NCI-H146 (cell line): Measurements from ENCODE around the gene RAP1GAP2.
A peak's percentile ranks its signal among the peaks of the same experiment; 100 is the strongest.
"Not testable (repeated sequence)": the region's sequence is repeated elsewhere in the genome, so short reads cannot be mapped to it uniquely, and the experiment has no call there.

Source experiments
- DNase-seq: peaks from one replicate; lab custom pipeline; 2025; lab: John Stamatoyannopoulos, UW

Gene RAP1GAP2

GRCh38 chr17:3025421-3026124, 229.3 kb downstream of the RAP1GAP2 start:
- no peak for DNase-seq

DNA sequence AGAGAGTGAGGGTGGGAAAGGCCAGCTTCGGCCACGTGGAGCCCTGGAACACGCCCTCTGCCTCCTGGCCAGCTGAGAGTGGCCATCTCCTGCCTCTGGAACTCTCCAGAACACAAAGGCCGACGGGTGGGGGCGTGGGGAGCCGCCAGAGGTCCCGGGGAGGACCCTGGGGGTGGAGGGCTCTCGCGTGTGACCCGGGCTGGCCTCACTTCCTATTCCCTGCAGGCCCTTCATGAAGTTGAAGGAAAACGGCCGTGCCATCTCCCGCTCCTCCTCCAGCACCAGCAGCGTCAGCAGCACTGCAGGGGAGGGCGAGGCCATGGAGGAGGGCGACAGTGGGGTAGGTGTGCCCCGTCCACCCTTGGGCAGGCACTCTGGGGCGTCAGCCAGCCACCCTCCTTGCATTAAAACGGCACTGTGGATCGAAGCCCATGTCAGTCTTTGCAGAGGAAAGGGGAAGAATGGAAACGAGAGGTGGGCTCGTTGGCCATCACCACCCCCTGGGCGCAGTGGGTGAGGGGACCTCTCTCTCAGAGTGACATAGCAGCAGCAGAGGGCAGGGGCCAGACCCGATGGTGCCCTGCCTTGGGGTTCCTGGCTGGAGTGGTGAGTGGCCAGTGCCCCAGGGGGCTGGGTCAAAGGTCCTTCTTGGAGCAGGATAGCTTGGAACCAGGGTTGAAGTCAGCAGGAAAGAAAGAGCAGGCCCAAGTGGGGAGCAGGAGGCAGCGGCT, 230.1 kb downstream of the RAP1GAP2 start:
- DNase-seq, result no peak

- no peak for DNase-seq
Observed at GRCh38 chr17:3026856-3027751, 230.9 kb downstream of the RAP1GAP2 start.

DNA sequence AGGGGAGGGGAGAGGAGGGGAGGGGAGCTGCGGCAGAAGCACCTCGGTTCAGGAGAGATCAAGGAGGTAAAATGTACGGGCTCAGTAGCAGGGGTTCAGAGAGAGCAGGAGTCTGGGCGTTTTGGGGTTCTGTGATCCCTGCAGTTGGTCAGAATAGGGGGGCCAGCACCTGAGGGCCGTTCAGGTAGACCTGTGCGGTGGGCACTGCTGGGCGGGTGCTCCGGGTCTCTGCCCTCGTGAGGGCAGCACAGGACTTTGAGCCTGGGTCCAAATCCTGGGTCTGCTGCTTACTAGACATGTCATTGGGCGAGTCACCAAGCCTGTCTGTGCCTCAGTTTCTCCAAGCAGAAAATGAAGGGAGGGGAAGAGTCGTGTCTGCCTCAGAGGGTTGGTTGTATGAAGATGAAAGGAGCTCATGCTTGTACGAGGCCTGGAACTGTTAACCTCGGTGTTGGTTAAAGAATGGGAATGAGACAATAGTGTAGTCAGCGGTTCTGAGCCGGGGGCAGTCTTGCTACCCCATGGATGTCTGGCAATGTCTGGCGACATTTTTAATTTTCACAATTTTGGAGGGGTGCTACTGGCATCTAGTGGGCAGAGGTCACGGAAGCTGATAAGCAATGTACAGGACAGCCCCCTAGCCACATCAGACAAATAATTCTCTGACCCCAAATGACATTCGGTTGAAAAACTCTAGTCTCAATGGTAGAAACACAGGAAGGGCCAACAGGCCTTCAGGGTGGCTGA, 231.7 kb downstream of the RAP1GAP2 start:
- DNase-seq, result no peak

- DNase-seq, result peak; percentile 5
Observed at GRCh38 chr17:3029213-3029913, 233.1 kb downstream of the RAP1GAP2 start.

- DNase-seq, result no peak
Observed at GRCh38 chr17:3030096-3030495, 233.9 kb downstream of the RAP1GAP2 start.

DNA sequence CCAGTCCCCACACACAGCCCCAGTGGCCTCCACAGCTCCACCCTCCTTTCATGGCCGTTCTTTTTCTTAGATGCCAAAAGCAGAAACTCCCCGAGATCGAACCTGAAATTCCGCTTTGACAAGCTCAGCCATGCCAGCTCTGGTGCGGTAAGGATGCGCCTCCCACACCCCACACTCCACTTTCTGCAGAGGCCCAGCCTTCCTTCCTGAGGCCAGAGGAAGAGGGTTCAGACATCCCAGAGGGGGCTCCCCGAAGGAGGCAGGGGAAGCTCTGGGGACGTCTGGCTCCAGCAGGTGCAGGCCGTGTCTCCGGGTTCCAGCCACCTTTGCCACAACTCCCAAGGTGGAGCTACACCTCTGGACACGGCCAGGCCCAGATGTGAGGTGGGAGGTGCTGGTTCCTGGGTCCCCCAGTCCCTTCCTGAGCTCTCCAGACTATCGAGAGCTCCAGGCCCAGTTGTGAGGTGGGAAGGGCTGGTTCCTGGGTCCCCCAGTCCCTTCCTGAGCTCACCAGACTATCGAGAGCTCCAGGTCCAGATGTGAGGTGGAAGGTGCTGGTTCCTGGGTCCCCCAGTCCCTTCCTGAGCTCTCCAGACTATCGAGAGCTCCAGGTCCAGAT, 234.7 kb downstream of the RAP1GAP2 start:
- DNase-seq, result not testable (repeated sequence)

DNA sequence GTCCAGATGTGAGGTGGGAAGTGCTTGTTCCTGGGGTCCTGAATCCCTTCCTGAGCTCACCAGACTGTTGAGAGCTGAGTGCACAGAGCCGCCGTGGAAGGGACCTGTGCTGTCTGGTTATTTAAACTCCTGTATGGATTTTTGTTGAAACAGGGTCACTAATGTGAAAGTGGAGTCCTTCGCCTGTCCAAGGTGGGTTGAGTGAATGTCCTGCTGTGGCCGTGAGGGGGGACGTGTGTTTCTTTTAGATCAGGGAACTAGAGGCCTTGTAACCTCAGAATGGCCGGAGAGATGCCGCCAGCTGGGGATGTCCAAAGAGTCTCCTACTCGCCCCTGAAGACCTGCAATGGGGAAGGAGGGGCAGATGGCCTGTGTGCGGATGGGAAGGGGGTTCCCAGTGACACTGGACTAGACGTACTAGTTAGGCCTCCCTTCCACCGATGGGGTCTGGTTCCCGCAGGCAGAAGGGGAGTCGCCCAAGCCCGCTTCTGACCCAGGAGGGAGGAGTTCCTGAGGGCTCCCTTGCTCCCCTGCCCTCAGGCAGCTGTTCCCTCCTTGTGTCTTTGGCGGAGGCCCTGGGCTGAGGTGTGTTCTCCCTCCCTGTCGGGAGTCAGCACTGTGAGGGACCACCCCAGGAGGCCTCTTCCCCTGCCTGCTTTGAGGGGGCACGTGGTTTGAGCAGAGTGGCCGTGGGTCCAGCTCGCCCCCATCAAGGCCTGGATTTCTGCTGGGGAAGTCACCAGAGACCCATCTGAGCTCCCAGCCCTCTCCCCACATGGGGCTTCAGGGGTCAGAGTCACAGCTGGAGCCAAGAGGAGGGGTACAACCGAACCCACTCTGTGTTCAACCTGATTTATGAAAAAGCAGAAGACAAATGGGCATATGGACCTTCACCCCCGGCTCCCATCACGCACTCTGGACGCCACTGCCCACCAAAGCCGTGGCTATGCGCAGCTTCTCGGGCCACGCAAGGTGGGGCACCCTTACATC, 236.3 kb downstream of the RAP1GAP2 start:
- DNase-seq, result no peak

DNA sequence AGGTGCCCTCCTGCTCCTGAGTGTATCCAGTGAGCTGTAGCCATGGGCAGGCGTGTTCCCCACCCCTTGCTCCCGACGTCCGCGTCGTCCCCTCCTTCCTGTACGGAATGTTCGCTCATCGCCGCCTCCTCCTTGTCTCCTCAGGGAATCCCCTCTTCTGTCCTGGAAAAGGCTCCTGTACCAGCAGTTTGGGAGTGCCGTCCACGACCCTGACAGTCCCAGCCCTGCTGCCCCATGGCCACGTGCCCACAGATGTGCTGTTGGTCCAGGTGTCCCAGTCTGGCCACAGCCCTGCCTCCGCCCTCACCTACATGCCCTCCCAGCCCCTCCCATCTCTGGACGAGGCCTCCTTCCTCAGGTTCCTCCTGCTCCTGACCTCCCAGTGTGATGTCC, 237.0 kb downstream of the RAP1GAP2 start:
- DNase-seq, result no peak

GRCh38 chr17:3033741-3034577, 237.7 kb downstream of the RAP1GAP2 start:
- DNase-seq, result no peak

DNA sequence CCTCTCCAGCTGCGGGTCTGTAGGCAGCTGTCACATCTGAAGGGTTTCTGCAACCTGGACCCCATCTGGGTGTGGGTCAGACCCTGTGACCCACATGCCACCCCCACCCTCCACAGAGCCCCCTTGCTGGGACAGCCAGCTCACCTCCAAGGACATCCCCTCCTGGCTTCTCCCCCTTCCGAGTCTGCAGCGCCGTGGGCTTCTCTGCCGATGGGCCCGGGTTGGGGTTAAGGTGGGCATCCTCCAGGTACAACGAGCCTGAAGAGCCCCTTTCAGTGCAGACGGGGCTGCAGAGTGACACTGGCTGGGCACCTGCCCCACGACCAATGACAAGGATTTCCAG, 238.3 kb downstream of the RAP1GAP2 start:
- no peak for DNase-seq

GRCh38 chr17:3035256-3035967, 239.2 kb downstream of the RAP1GAP2 start:
- DNase-seq, result no peak

DNA sequence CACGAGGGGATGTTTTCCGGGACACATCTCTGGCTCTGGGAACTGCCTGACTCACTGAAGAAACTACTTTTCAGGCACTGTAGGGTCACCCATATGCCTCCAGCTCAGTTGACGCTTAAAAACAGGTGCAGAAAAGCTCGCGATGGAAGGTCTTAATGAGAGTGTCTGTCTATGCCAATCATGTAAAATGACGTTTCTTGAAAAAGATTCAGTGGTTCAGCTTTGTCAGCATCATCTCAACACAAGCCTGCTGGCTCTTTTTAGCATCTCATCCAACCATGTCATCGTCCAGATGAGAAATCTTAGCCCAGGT, 239.7 kb downstream of the RAP1GAP2 start:
- no peak for DNase-seq

DNA sequence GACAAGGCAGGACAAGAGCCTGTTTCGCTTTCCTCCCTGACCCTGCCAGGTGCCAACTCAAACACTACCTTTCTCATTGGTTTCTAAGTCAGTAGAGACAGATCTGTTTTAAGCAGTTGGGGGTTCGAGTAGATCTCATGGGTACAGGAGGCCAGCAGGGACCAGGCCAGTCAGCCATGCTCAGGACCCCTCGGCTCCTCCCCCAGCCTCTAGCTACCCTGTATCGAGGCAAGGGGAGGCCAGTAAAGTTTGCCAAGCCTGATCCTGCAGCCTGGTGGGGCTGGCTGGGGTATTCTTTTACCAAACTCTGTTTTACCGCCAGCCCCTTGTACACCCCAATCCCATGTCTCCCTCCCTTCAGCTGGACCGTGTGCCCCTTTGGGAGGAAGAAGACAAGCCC, 240.6 kb downstream of the RAP1GAP2 start:
- DNase-seq, result no peak

DNA sequence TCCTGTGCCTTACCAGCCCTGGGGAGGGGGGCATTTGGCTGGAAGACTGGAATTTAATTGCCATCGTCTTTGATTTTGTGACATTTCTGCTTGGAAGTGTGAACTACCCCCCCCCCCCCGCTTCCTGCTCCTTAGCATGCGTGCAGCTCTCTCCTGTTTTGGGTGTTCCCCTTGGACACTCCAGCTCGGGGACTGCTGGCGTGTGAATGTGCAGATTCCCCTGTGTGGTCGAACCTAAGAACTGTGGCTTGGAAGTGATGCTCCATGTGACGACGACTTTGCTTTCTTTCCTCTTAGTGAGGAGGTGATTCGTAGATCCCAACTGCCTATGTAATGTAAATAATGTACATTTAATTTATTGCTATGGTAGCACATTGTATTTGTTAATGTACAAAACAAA, 241.0 kb downstream of the RAP1GAP2 start:
- DNase-seq, result no peak

DNA sequence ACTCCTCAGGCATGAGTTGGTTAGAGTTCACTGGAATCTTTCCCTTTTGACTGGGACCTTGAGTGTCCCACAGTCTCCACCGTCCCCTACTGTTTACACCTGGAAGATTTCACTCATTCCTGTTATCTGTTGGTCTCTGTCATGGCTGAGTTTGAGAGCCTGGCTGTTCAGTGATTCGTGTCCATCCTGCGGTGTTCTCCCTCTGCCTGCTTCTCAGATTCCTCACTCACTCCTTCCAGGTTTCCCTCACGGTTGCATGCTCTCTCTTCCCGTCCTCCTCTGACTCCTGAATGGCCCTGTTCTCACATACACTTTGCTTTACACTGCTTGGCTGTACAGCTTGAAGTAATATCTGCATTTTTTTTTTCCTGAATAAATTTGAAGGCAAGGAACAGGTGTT, 242.7 kb downstream of the RAP1GAP2 start:
- DNase-seq, result no peak

GRCh38 chr17:3039736-3040135, 243.5 kb downstream of the RAP1GAP2 start:
- DNase-seq, result no peak

DNA sequence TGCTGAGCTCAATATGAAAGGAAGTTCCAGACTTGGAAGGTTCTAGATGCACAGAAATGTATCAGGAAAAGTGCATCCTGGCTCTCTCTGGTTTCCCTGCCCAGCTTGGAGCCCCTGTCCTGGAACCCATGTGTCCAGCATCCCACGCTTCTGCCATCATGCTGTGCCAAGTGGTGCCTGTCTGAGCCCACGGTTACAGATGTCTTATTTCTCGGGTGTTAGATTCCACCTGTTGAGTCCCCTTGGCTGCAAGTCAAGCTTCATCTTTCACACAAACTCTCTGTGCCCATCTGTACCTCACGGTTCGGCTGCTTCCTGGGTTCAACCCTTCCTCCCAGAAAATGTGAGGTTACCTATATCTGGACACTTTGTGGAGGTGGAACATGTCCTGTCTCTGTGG, 244.6 kb downstream of the RAP1GAP2 start:
- DNase-seq, result no peak
